ENCODE results near the gene STKLD1.
A peak's percentile ranks its signal among the peaks of the same experiment; 100 is the strongest.

STKLD1 gene

GRCh38 chr9:133356391-133357091 is 19.6 kb upstream of the STKLD1 start, which contains the start of the genes SURF1 and SURF2:
Gene SURF1, minus strand, starts transcription at chr9:133356487. Its CDS starts 34 bp downstream, at chr9:133356453.
Gene SURF2, plus strand, starts transcription at chr9:133356550. Its CDS starts 43 bp downstream, at chr9:133356593.
- TF ChIP-seq CTCF (IDR thresholded peaks at IDR 0.05; ENCODE audit: insufficient read depth, low read length, missing control alignments) = no peak
- ChIA-PET CTCF (interaction anchor here (0.7 to 2.8 kb wide), 8 partner anchors 8 to 171 kb away, joined by 3 to 11 read pairs (median 6); partner anchors contain the start of genes MED22 and RPL7A), POLR2A (interaction anchor here (0.6 to 3.3 kb wide), 6 partner anchors 8 to 344 kb away, joined by 3 to 18 read pairs (median 4); partner anchors contain the start of genes MED22 and RPL7A)
- peak within 1 kb of the TSS; percentile 84 for H3K4me3 ChIP-seq (ENCODE audit: low read depth, low read length)
- no peak for DNase-seq (ENCODE audit: low read depth, low spot score)

GRCh38 chr9:133357656-133358055 is 18.5 kb upstream of the STKLD1 start:
- peak overlapping the region; percentile 84 for H3K4me3 ChIP-seq (ENCODE audit: low read depth, low read length)
- TF ChIP-seq CTCF (IDR thresholded peaks at IDR 0.05; ENCODE audit: insufficient read depth, low read length, missing control alignments) = no peak
- no peak for DNase-seq (ENCODE audit: low read depth, low spot score)
- POLR2A ChIA-PET = interaction anchor here (1.0 to 3.3 kb wide), 2 partner anchors 10 to 15 kb away, joined by 3 to 18 read pairs; partner anchors contain the start of genes MED22 and RPL7A
- CTCF ChIA-PET = interaction anchor here (1.0 to 2.8 kb wide), 4 partner anchors 9 to 129 kb away, joined by 5 to 8 read pairs (median 6); partner anchors contain the start of genes MED22 and RPL7A

GRCh38 chr9:133359399-133360175 is 16.6 kb upstream of the STKLD1 start:
- ChIA-PET POLR2A (interaction anchor here (0.9 to 2.1 kb wide), 4 partner anchors 8 to 13 kb away, joined by 3 to 8 read pairs (median 4); partner anchors contain the start of genes MED22 and RPL7A), CTCF (interaction anchor here (1.0 to 2.5 kb wide), 3 partner anchors 9 to 16 kb away, joined by 3 to 14 read pairs (median 3); no protein-coding TSS in a partner anchor)
- H3K4me3 ChIP-seq (ENCODE audit: low read depth, low read length) = no peak overlapping the region
- no peak for DNase-seq (ENCODE audit: low read depth, low spot score)
- TF ChIP-seq CTCF (IDR thresholded peaks at IDR 0.05; ENCODE audit: insufficient read depth, low read length, missing control alignments) = peak; percentile 41

GRCh38 chr9:133360400-133361393 is 15.5 kb upstream of the STKLD1 start:
- POLR2A ChIA-PET = interaction anchor here (0.7 to 2.1 kb wide), 4 partner anchors 8 to 13 kb away, joined by 3 to 8 read pairs (median 4); partner anchors contain the start of genes MED22 and RPL7A
- no peak for DNase-seq (ENCODE audit: low read depth, low spot score)
- CTCF ChIA-PET = interaction anchor here (1.3 to 2.5 kb wide), 2 partner anchors 11 to 17 kb away, joined by 3 to 14 read pairs; no protein-coding TSS in a partner anchor
- no peak for TF ChIP-seq CTCF (IDR thresholded peaks at IDR 0.05; ENCODE audit: insufficient read depth, low read length, missing control alignments)
- H3K4me3 ChIP-seq (ENCODE audit: low read depth, low read length) = no peak overlapping the region

GRCh38 chr9:133361507-133362092 is 14.6 kb upstream of the STKLD1 start:
- H3K4me3 ChIP-seq (ENCODE audit: low read depth, low read length) = no peak overlapping the region
- POLR2A ChIA-PET = no interaction called here
- TF ChIP-seq CTCF (IDR thresholded peaks at IDR 0.05; ENCODE audit: insufficient read depth, low read length, missing control alignments) = no peak
- CTCF ChIA-PET = no interaction called here
- DNase-seq (ENCODE audit: low read depth, low spot score) = no peak

Measured in AG04449 (cell line).